CD14-positive monocyte (primary cell): Measurements from ENCODE around the gene PHF10. TPM values are rescaled to one million over a fixed set of nuclear protein-coding genes. Genes with fewer than 3 reads are reported as not detected.

ENCODE experiments used
- DNase-seq, 3 donors: peaks; one replicate each; pipeline ENCODE4 v3.0.0-alpha.2; 2011 to 2022
- H2AFZ ChIP-seq: 2 replicates; pipeline ENCODE4 v1.6.0; 2012; ENCODE audit warnings: mild to moderate bottlenecking, low read depth, low read length, inconsistent platforms; ENCODE audit not compliant: insufficient read depth, poor library complexity, severe bottlenecking
- H3K27ac ChIP-seq, 2 donors: 1 replicate in 1 of 2; 2 replicates in 1 of 2; pipeline ENCODE4 v1.5.1; 2012 to 2013; ENCODE audit warnings: low read length in 2 of 2, control low read depth in 1 of 2, inconsistent platforms in 1 of 2, low read depth in 1 of 2, mild to moderate bottlenecking in 1 of 2
- H3K27me3 ChIP-seq, 2 donors: one replicate each; pipeline versions ENCODE4 v1.6.0 to v1.6.1; 2011 to 2013; ENCODE audit warnings: low read length in 2 of 2; ENCODE audit not compliant: control insufficient read depth in 2 of 2, insufficient read depth in 2 of 2
- H3K36me3 ChIP-seq, 2 donors: replicated peaks in 1 of 2; 1 replicate in 1 of 2; 2 replicates in 1 of 2; pipeline versions ENCODE4 v1.5.1 to v1.6.1; 2012 to 2013; ENCODE audit warnings: low read length in 2 of 2, control low read depth in 1 of 2, inconsistent platforms in 1 of 2, mild to moderate bottlenecking in 1 of 2; ENCODE audit not compliant: insufficient read depth in 2 of 2, control insufficient read depth in 1 of 2
- H3K4me1 ChIP-seq, 2 donors: 1 replicate in 1 of 2; 2 replicates in 1 of 2; pipeline versions ENCODE4 v1.5.1 to v1.6.1; 2012 to 2013; ENCODE audit warnings: low read length in 2 of 2, control low read depth in 1 of 2, inconsistent platforms in 1 of 2, mild to moderate bottlenecking in 1 of 2, moderate library complexity in 1 of 2; ENCODE audit not compliant: insufficient read depth in 2 of 2, control insufficient read depth in 1 of 2
- H3K4me2 ChIP-seq: replicated peaks from 2 replicates; pipeline ENCODE3; 2012; ENCODE audit warnings: low read length, moderate library complexity, mild to moderate bottlenecking; ENCODE audit not compliant: poor library complexity, severe bottlenecking; ENCODE audit errors: extremely low read depth
- H3K4me3 ChIP-seq, 3 experiments: fragments of 200-600 bp in 1 of 3; sonication (generic) in 1 of 3; replicated peaks in 1 of 3; 1 replicate in 2 of 3; 2 replicates in 1 of 3; pipeline ENCODE4 v1.5.1; 2011 to 2013; ENCODE audit warnings: low read length in 3 of 3, mild to moderate bottlenecking in 3 of 3, control low read depth in 2 of 3, low read depth in 2 of 3, inconsistent platforms in 1 of 3, moderate library complexity in 1 of 3
- H3K79me2 ChIP-seq: 2 replicates; pipeline ENCODE4 v1.6.0; 2012; ENCODE audit warnings: mild to moderate bottlenecking, control low read depth, inconsistent platforms, low read length, moderate library complexity; ENCODE audit not compliant: insufficient read depth
- H3K9ac ChIP-seq: 2 replicates; pipeline ENCODE4 v1.6.0; 2017; ENCODE audit warnings: low read length, mild to moderate bottlenecking; ENCODE audit not compliant: insufficient read depth, poor library complexity, severe bottlenecking
- H3K9me3 ChIP-seq, 2 donors: replicated peaks in 1 of 2; 1 replicate in 1 of 2; 2 replicates in 1 of 2; pipeline versions ENCODE4 v1.5.1 to v1.6.1; 2012 to 2013; ENCODE audit warnings: low read length in 2 of 2, control low read depth in 1 of 2; ENCODE audit not compliant: control insufficient read depth in 1 of 2, insufficient read depth in 1 of 2
- H4K20me1 ChIP-seq: 2 replicates; pipeline ENCODE4 v1.6.0; 2012; ENCODE audit warnings: mild to moderate bottlenecking, low read length, control low read depth, moderate library complexity; ENCODE audit not compliant: insufficient read depth
- H3K27ac Mint-ChIP-seq, 7 donors: one replicate each; pipeline ENCODE4 v1.8.0; 2020; ENCODE audit warnings: mild to moderate bottlenecking in 7 of 7, mixed read lengths in 7 of 7, moderate library complexity in 6 of 7, inconsistent platforms in 2 of 7
- H3K27me3 Mint-ChIP-seq, 3 donors: one replicate each; pipeline ENCODE4 v1.8.0; 2021 to 2022; ENCODE audit warnings: low read depth in 3 of 3, mild to moderate bottlenecking in 3 of 3, mixed read lengths in 3 of 3, moderate library complexity in 3 of 3, inconsistent platforms in 1 of 3
- H3K36me3 Mint-ChIP-seq, 2 donors: one replicate each; pipeline ENCODE4 v1.8.0; 2020; ENCODE audit warnings: mixed read lengths in 2 of 2, inconsistent platforms in 1 of 2, mild to moderate bottlenecking in 1 of 2
- H3K4me1 Mint-ChIP-seq: one replicate; pipeline ENCODE4 v1.8.0; 2020; ENCODE audit warnings: mild to moderate bottlenecking, mixed read lengths
- H3K4me3 Mint-ChIP-seq, 2 donors: one replicate each; pipeline ENCODE4 v1.8.0; 2020; ENCODE audit warnings: mild to moderate bottlenecking in 2 of 2, mixed read lengths in 2 of 2, moderate library complexity in 1 of 2
- H3K9me3 Mint-ChIP-seq, 7 donors: one replicate each; pipeline ENCODE4 v1.8.0; 2020 to 2022; ENCODE audit warnings: mixed read lengths in 7 of 7, mild to moderate bottlenecking in 6 of 7, moderate library complexity in 6 of 7, inconsistent platforms in 2 of 7
- WGBS: methylation state at CpG from one replicate; pipeline ENCODE4 v1.1.5; 2013; ENCODE audit warnings: missing lambda C conversion rate; ENCODE audit not compliant: insufficient coverage; 5-methylcytosine and 5-hydroxymethylcytosine counted together
- intact Hi-C, 2 donors: fragments of 100-400 bp; cut with micrococcal nuclease; formaldehyde crosslinking; loops; one replicate each; pipeline versions ENCODE4 v1.15.0 to v1.15.1; 2023
- polyA plus RNA-seq, 3 donors: library from polyadenylated mRNA; depleted of rRNA in 1 of 3; unstranded in 2 of 3; stranded (reverse) in 1 of 3; fragments of 300-500 nt in 2 of 3; fragments of >200 nt in 1 of 3; fragmentation: Illumina TruSeq in 2 of 3; gene quantifications; 1 replicate in 2 of 3; 2 replicates in 1 of 3; pipeline ENCODE4 v1.2.3, GENCODE V29; 2012 to 2021
- TF ChIP-seq, protein P1 (sequence below): fragments of 200-600 bp; IDR thresholded peaks from one replicate; pipeline ENCODE4 v1.8.0; 2022; ENCODE audit warnings: antibody characterized with exemption, mild to moderate bottlenecking

PHF10 gene
- polyA plus RNA-seq, 3 donors = 7.3 to 31.0 (median 8.1) TPM

DNA sequence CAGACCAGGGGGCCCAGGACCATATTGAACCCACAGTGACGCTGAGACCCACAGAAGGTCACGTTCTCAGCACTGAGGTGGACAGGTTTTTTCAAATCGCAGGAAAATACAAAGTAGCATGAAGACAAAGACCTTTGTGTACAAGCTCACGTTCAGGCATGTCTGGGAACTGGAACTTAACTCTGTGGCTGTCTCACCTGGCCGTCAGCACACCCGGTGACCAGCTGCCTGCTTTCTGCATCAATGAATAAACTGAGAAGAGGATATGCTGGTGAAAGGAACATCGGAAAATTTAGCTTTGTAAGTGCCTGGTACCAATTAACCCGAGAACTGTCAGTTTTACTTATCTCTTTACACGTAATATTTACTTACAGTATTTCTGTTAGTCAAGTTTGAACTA lies 59.0 kb downstream of the PHF10 start:
- Histone ChIP-seq H3K4me1 (peaks cover 6% of the 10 kb centered on the region in 2 donors), H3K9me3 (no peaks in the 10 kb centered on the region), H3K4me2 (no peak overlapping the region), H3K27me3 (no peaks in the 10 kb centered on the region), H2AFZ (no peak overlapping the region), H3K36me3 (peaks cover 4 to 18% of the 10 kb centered on the region in 2 donors), H3K79me2 (no peaks in the 10 kb centered on the region), H4K20me1 (no peaks in the 10 kb centered on the region), H3K4me3 (no peak overlapping the region), H3K9ac (no peak overlapping the region), H3K27ac (no peak overlapping the region)
- Mint-ChIP-seq H3K4me3 (no peak overlapping the region), H3K36me3 (peaks cover 31 to 35% of the 10 kb centered on the region in 2 donors), H3K4me1 (peaks cover 8% of the 10 kb centered on the region), H3K27me3 (no peaks in the 10 kb centered on the region), H3K9me3 (peaks cover 0 to 2% (median 0%) of the 10 kb centered on the region in 7 donors), H3K27ac (no peak overlapping the region)
- 84% methylated on average over 6 of the region's 9 CpGs for WGBS
- TF ChIP-seq, protein P1, sequence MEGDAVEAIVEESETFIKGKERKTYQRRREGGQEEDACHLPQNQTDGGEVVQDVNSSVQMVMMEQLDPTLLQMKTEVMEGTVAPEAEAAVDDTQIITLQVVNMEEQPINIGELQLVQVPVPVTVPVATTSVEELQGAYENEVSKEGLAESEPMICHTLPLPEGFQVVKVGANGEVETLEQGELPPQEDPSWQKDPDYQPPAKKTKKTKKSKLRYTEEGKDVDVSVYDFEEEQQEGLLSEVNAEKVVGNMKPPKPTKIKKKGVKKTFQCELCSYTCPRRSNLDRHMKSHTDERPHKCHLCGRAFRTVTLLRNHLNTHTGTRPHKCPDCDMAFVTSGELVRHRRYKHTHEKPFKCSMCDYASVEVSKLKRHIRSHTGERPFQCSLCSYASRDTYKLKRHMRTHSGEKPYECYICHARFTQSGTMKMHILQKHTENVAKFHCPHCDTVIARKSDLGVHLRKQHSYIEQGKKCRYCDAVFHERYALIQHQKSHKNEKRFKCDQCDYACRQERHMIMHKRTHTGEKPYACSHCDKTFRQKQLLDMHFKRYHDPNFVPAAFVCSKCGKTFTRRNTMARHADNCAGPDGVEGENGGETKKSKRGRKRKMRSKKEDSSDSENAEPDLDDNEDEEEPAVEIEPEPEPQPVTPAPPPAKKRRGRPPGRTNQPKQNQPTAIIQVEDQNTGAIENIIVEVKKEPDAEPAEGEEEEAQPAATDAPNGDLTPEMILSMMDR = no peak
- no peak for DNase-seq
- intact Hi-C loops = no loop called here

DNA sequence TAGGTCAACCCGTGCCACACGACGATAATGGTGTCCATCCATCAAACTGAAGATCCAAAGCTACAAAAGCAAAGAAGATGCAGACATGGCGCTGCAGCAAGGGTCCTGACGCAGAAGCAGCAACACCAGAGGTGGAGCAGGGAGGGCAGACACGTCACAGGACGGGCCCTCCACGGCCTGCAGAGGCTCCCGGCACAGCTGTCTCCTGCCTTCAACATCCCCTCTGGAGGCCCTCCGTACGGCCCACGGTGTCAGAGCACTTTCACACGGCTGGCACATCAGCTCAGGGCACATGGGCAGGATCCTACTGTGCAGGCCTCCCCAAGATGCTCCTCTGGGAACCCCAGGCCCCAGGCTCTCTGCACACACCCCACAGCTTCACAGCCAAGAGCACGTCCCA lies 60.1 kb downstream of the PHF10 start:
- Histone ChIP-seq H2AFZ (no peak overlapping the region), H3K79me2 (no peaks in the 10 kb centered on the region), H4K20me1 (no peaks in the 10 kb centered on the region), H3K36me3 (peaks cover 4 to 18% of the 10 kb centered on the region in 2 donors), H3K4me2 (no peak overlapping the region), H3K4me3 (no peak overlapping the region), H3K4me1 (no peaks in the 10 kb centered on the region), H3K27me3 (no peaks in the 10 kb centered on the region), H3K27ac (no peak overlapping the region), H3K9me3 (no peaks in the 10 kb centered on the region), H3K9ac (no peak overlapping the region)
- DNase-seq = no peak
- Mint-ChIP-seq H3K4me1 (no peaks in the 10 kb centered on the region), H3K4me3 (no peak overlapping the region), H3K27ac (peak overlapping the region in 1 of 7 donors; percentile 47), H3K9me3 (peaks cover 0 to 2% (median 0%) of the 10 kb centered on the region in 7 donors), H3K27me3 (no peaks in the 10 kb centered on the region), H3K36me3 (peaks cover 36 to 39% of the 10 kb centered on the region in 2 donors)
- TF ChIP-seq, protein P1 = no peak
- WGBS = over 99% methylated on average over 13 of the region's 14 CpGs
- intact Hi-C loops = no loop called here
